Astrocyte (in vitro differentiated cells and primary cell): ENCODE data around the gene KRTAP29-1. TPM values are rescaled to one million over a fixed set of nuclear protein-coding genes. Genes with fewer than 3 reads are reported as not detected.

Experiments used
- DNase-seq: peaks from one replicate; pipeline ENCODE4 v3.0.0-alpha.2; 2010; ENCODE audit warnings: low read depth
- FAIRE-seq: peaks from 2 replicates; lab custom pipeline; 2011; peaks lifted over from hg19 to GRCh38; lab: Jason Lieb, UNC
- H2AFZ ChIP-seq: 2 replicates; pipeline ENCODE4 v1.6.0; 2012; ENCODE audit warnings: low read depth, low read length, inconsistent platforms
- H3K27ac ChIP-seq: 2 replicates; pipeline ENCODE4 v1.5.1; 2011; ENCODE audit warnings: low read depth, low read length, inconsistent platforms
- H3K27me3 ChIP-seq: 2 replicates; pipeline ENCODE4 v1.6.0; 2011; ENCODE audit warnings: low read length, inconsistent platforms; ENCODE audit not compliant: insufficient read depth
- H3K36me3 ChIP-seq: 2 replicates; pipeline ENCODE4 v1.5.1; 2011; ENCODE audit warnings: low read length, inconsistent platforms; ENCODE audit not compliant: insufficient read depth
- H3K4me1 ChIP-seq: 2 replicates; pipeline ENCODE4 v1.5.1; 2011; ENCODE audit warnings: low read length, inconsistent platforms; ENCODE audit not compliant: insufficient read depth
- H3K4me2 ChIP-seq: 2 replicates; pipeline ENCODE4 v1.6.0; 2012; ENCODE audit warnings: low read length, inconsistent platforms
- H3K4me3 ChIP-seq: 2 replicates; pipeline ENCODE4 v1.5.1; 2011; ENCODE audit warnings: low read depth, mild to moderate bottlenecking, low read length, inconsistent platforms; ENCODE audit not compliant: insufficient read depth
- H3K79me2 ChIP-seq: 2 replicates; pipeline ENCODE4 v1.6.0; 2012; ENCODE audit warnings: mild to moderate bottlenecking, low read length, inconsistent platforms; ENCODE audit not compliant: insufficient read depth
- H3K9ac ChIP-seq: 2 replicates; pipeline ENCODE4 v1.6.0; 2012; ENCODE audit warnings: mild to moderate bottlenecking, low read length, inconsistent platforms
- H3K9me3 ChIP-seq: 2 replicates; pipeline ENCODE4 v1.5.1; 2012; ENCODE audit warnings: low read depth, mild to moderate bottlenecking, low read length, inconsistent platforms; ENCODE audit not compliant: insufficient read depth
- H4K20me1 ChIP-seq: 2 replicates; pipeline ENCODE4 v1.6.0; 2012; ENCODE audit warnings: low read length, inconsistent platforms; ENCODE audit not compliant: insufficient read depth
- H3K27ac Mint-ChIP-seq: one replicate; pipeline ENCODE4 v1.8.0; 2021; ENCODE audit warnings: mild to moderate bottlenecking, mixed read lengths; ENCODE audit not compliant: unreplicated experiment
- H3K27me3 Mint-ChIP-seq: one replicate; pipeline ENCODE4 v1.8.0; 2021; ENCODE audit warnings: low read depth, mixed read lengths; ENCODE audit not compliant: unreplicated experiment
- H3K36me3 Mint-ChIP-seq: one replicate; pipeline ENCODE4 v1.8.0; 2021; ENCODE audit warnings: low read depth, mixed read lengths; ENCODE audit not compliant: unreplicated experiment
- H3K4me1 Mint-ChIP-seq: one replicate; pipeline ENCODE4 v1.8.0; 2021; ENCODE audit warnings: low read depth, mixed read lengths; ENCODE audit not compliant: unreplicated experiment
- H3K4me3 Mint-ChIP-seq: one replicate; pipeline ENCODE4 v1.8.0; 2021; ENCODE audit warnings: mild to moderate bottlenecking, moderate library complexity, mixed read lengths; ENCODE audit not compliant: unreplicated experiment
- H3K9me3 Mint-ChIP-seq: one replicate; pipeline ENCODE4 v1.8.0; 2021; ENCODE audit warnings: mild to moderate bottlenecking, mixed read lengths; ENCODE audit not compliant: unreplicated experiment
- EZH2 ChIP-seq: IDR thresholded peaks from 2 replicates; pipeline ENCODE4 v1.6.1; 2012; ENCODE audit warnings: mild to moderate bottlenecking, low read length, inconsistent platforms; ENCODE audit not compliant: insufficient read depth
- total RNA-seq: library from RNA; stranded (reverse); gene quantifications from 2 replicates; pipeline ENCODE4 v1.2.1, GENCODE V29; 2021
- TF ChIP-seq, protein P1 (sequence below): IDR thresholded peaks from 2 replicates; pipeline ENCODE4 v1.5.1; 2011; ENCODE audit warnings: low read depth, mild to moderate bottlenecking, inconsistent platforms, low read length, moderate library complexity; ENCODE audit not compliant: insufficient read depth

The KRTAP29-1 gene
- total RNA-seq, 1 donor from 2014 or later: not detected

DNA sequence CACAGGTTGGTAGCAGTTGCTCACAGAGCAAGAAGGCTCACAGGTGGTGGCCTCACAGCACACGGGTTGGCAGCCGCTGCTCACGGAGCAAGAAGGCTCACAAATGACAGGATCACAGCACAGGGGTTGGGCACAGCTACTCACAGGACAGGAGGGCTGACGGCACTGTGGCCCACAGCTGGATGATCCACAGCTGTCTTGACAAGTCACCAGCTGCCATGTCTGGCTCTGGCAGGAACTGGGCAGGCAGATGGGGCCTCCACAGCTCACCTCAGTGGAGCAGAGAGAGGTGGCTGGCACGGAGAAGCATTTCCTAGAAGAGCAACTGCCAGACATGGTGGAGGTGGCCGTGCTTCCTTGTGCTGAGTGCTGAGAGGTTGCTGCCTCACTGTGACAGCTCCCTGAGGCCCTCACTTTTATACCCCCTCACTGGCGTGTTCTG, 6.3 kb upstream of the KRTAP29-1 start, which contains the start of gene KRTAP16-1:
Gene KRTAP16-1 (minus strand): TSS at position 392 of the 442 bp plus-strand sequence. CDS start 56 bp downstream, at position 336.
- H3K4me1 Mint-ChIP-seq: no peaks in the 10 kb centered on the region
- Histone ChIP-seq H3K4me3 (no peak within 1 kb of the TSS), H3K9ac (no peak within 1 kb of the TSS), H3K27me3 (no peaks in the 10 kb centered on the region), H3K4me2 (peak within 1 kb of the TSS; percentile 54), H3K9me3 (no peaks in the 10 kb centered on the region), H2AFZ (peak within 1 kb of the TSS; percentile 57), H3K36me3 (no peaks in the 10 kb centered on the region), H3K4me1 (peaks cover 16% of the 10 kb centered on the region), H4K20me1 (no peaks in the 10 kb centered on the region), H3K79me2 (no peaks in the 10 kb centered on the region), H3K27ac (no peak within 1 kb of the TSS)
- TF ChIP-seq, protein P1, sequence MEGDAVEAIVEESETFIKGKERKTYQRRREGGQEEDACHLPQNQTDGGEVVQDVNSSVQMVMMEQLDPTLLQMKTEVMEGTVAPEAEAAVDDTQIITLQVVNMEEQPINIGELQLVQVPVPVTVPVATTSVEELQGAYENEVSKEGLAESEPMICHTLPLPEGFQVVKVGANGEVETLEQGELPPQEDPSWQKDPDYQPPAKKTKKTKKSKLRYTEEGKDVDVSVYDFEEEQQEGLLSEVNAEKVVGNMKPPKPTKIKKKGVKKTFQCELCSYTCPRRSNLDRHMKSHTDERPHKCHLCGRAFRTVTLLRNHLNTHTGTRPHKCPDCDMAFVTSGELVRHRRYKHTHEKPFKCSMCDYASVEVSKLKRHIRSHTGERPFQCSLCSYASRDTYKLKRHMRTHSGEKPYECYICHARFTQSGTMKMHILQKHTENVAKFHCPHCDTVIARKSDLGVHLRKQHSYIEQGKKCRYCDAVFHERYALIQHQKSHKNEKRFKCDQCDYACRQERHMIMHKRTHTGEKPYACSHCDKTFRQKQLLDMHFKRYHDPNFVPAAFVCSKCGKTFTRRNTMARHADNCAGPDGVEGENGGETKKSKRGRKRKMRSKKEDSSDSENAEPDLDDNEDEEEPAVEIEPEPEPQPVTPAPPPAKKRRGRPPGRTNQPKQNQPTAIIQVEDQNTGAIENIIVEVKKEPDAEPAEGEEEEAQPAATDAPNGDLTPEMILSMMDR: no peak
- TF ChIP-seq EZH2: no peak
- no peaks in the 10 kb centered on the region for H3K36me3 Mint-ChIP-seq
- H3K27ac Mint-ChIP-seq: no peak within 1 kb of the TSS
- H3K27me3 Mint-ChIP-seq: peaks cover 40% of the 10 kb centered on the region
- no peak within 1 kb of the TSS for H3K4me3 Mint-ChIP-seq
- DNase-seq: no peak
- FAIRE-seq: no peak
- H3K9me3 Mint-ChIP-seq: peaks cover 8% of the 10 kb centered on the region

DNA sequence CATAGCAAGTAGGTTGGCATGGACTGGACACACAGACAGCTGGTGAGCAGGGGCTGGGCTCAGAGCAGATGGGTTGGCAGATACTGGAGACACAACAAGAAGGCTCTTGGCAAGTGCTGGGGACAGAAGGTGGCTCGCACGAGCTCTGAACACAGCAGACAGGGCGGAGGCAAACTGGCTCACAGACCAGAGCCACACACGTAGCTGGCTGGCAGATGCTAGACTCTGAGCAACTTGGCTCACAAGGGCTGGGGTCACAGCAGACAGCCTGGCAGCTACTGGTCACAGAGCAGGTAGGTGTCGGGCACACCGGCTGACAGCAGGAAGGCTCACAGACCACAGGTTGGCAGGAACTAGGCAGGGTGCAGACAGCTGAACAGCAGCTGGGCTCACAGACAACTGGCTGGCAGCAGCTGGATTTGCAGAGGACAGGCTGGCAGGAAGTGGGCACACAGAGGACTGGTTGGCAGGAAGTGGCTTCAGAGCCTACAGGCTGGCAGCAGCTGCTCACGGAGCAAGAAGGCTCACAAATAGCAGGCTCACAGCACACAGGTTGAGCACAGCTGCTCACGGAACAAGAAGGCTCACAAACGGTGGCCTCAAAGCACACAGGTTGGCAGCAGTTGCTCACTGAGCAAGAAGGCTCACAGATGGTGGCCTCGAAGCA, 5.7 kb upstream of the KRTAP29-1 start:
- H3K4me3 ChIP-seq: peak overlapping the region; percentile 21
- peaks cover 16% of the 10 kb centered on the region for H3K4me1 ChIP-seq
- H3K79me2 ChIP-seq: no peaks in the 10 kb centered on the region
- Mint-ChIP-seq H3K27ac (no peak overlapping the region), H3K9me3 (peaks cover 8% of the 10 kb centered on the region), H3K4me1 (no peaks in the 10 kb centered on the region), H3K27me3 (peaks cover 40% of the 10 kb centered on the region), H3K36me3 (no peaks in the 10 kb centered on the region), H3K4me3 (no peak overlapping the region)
- DNase-seq (no peak), FAIRE-seq (no peak)
- no peak for TF ChIP-seq EZH2
- TF ChIP-seq, protein P1: no peak
- H3K27me3 ChIP-seq: no peaks in the 10 kb centered on the region
- no peak overlapping the region for H3K27ac ChIP-seq
- no peaks in the 10 kb centered on the region for H4K20me1 ChIP-seq
- H3K9me3 ChIP-seq: no peaks in the 10 kb centered on the region
- H3K9ac ChIP-seq: no peak overlapping the region
- no peaks in the 10 kb centered on the region for H3K36me3 ChIP-seq
- H3K4me2 ChIP-seq: peak overlapping the region; percentile 54
- H2AFZ ChIP-seq: peak overlapping the region; percentile 57

DNA sequence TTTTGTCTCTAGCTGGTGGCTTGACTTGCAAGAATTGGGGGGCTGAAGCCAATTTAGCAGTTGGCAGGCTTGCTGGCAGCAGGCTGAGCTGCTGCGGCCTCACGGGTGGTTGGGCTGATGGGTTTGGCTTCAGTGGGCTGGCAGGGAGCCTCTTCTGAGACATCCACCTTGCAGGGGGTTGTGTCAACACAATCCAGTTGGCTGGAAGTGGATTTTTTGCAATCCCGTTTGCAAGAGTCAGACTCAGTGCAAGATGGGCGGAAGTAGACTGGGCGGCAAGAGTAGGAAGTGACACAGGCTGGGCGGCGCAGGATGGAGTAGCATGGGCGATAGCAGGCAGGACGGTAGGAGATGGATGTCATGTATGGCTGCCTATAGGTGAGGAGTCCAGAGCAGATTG, 5.0 kb upstream of the KRTAP29-1 start:
- H3K9ac ChIP-seq: no peak overlapping the region
- H3K4me2 ChIP-seq: peak overlapping the region; percentile 54
- Mint-ChIP-seq H3K4me3 (no peak overlapping the region), H3K9me3 (peaks cover 8% of the 10 kb centered on the region), H3K4me1 (no peaks in the 10 kb centered on the region), H3K27me3 (peaks cover 40% of the 10 kb centered on the region), H3K36me3 (no peaks in the 10 kb centered on the region), H3K27ac (no peak overlapping the region)
- peak overlapping the region; percentile 21 for H3K4me3 ChIP-seq
- H3K27ac ChIP-seq: no peak overlapping the region
- no peaks in the 10 kb centered on the region for H3K79me2 ChIP-seq
- DNase-seq (peak; percentile 68), FAIRE-seq (no peak)
- TF ChIP-seq, protein P1: no peak
- no peak for TF ChIP-seq EZH2
- H3K27me3 ChIP-seq: no peaks in the 10 kb centered on the region
- H3K36me3 ChIP-seq: no peaks in the 10 kb centered on the region
- no peaks in the 10 kb centered on the region for H4K20me1 ChIP-seq
- H2AFZ ChIP-seq: peak overlapping the region; percentile 57
- peaks cover 16% of the 10 kb centered on the region for H3K4me1 ChIP-seq
- no peaks in the 10 kb centered on the region for H3K9me3 ChIP-seq
